Lung (tissue), 12 donors: ENCODE data around the gene HCFC2. TPM values are rescaled to one million over a fixed set of nuclear protein-coding genes. Genes with fewer than 3 reads are reported as not detected.

Experiments used
- ATAC-seq: fragments of 200-7000 bp; cut with Tn5 transposase; one replicate; pipeline ENCODE4 v1.9.1; 2020; ENCODE audit warnings: moderate number of reproducible peaks; ENCODE audit not compliant: insufficient read depth, low FRiP score
- DNase-seq, 3 donors: peaks; one replicate each; pipeline ENCODE4 v3.0.0-alpha.2; 2013 to 2017
- H3K27ac ChIP-seq, 2 donors: one replicate each; pipeline ENCODE4 v1.5.1; 2013; ENCODE audit warnings: mild to moderate bottlenecking in 2 of 2, moderate library complexity in 2 of 2, control low read depth in 1 of 2, inconsistent platforms in 1 of 2, low read depth in 1 of 2, low read length in 1 of 2
- H3K27me3 ChIP-seq, 3 donors: one replicate each; pipeline ENCODE4 v1.5.1; 2013; ENCODE audit warnings: low read length in 2 of 3; ENCODE audit not compliant: control insufficient read depth in 3 of 3, insufficient read depth in 3 of 3
- H3K36me3 ChIP-seq, 4 donors: one replicate each; pipeline ENCODE4 v1.5.1; 2013; ENCODE audit warnings: low read length in 4 of 4, mild to moderate bottlenecking in 1 of 4, moderate library complexity in 1 of 4; ENCODE audit not compliant: control insufficient read depth in 4 of 4, insufficient read depth in 4 of 4
- H3K4me1 ChIP-seq, 5 donors: one replicate each; pipeline ENCODE4 v1.5.1; 2013; ENCODE audit warnings: low read length in 5 of 5, mild to moderate bottlenecking in 2 of 5, moderate library complexity in 1 of 5; ENCODE audit not compliant: control insufficient read depth in 5 of 5, insufficient read depth in 5 of 5
- H3K4me3 ChIP-seq: one replicate; pipeline ENCODE4 v1.5.1; 2013; ENCODE audit warnings: mild to moderate bottlenecking, control low read depth, moderate library complexity
- H3K9ac ChIP-seq, 2 donors: one replicate each; pipeline ENCODE4 v1.5.1; 2013; ENCODE audit warnings: low read length in 2 of 2, control low read depth in 1 of 2; ENCODE audit not compliant: insufficient read depth in 1 of 2
- H3K9me3 ChIP-seq, 4 donors: one replicate each; pipeline ENCODE4 v1.5.1; 2013; ENCODE audit warnings: low read length in 3 of 4, mild to moderate bottlenecking in 1 of 4, moderate library complexity in 1 of 4; ENCODE audit not compliant: control insufficient read depth in 4 of 4, insufficient read depth in 3 of 4
- CTCF ChIP-seq: IDR thresholded peaks from 2 replicates; pipeline ENCODE4 v1.5.1; 2012; ENCODE audit warnings: mild to moderate bottlenecking; ENCODE audit errors: control extremely low read depth, extremely low read depth
- WGBS, 2 donors: extraction: QIAGEN DNeasy Blood & Tissue Kit; methylation state at CpG; one replicate each; pipeline ENCODE4 v1.1.7; 2013; 5-methylcytosine and 5-hydroxymethylcytosine counted together
- polyA plus RNA-seq, 2 donors: library from polyadenylated mRNA; stranded (reverse); fragments of 200-250 nt; gene quantifications; one replicate each; pipeline ENCODE4 v1.2.1, GENCODE V29; 2013
- total RNA-seq, 2 donors: library from RNA; depleted of rRNA in 1 of 2; stranded (reverse); fragments of >200 nt in 1 of 2; gene quantifications; one replicate each; pipeline ENCODE4 v1.2.1, GENCODE V29; 2014 to 2021
- donor health status: control.
- donor health status: control.
- donor health status: Bipolar disorder and iron deficiency.
- donor health status: healthy.
- donor health status: DM: yes; HTN: yes; CAD: no.

The HCFC2 gene
- total and polyA plus RNA-seq, 4 donors, result 5.8 to 30.5 (median 10.8) TPM

DNA sequence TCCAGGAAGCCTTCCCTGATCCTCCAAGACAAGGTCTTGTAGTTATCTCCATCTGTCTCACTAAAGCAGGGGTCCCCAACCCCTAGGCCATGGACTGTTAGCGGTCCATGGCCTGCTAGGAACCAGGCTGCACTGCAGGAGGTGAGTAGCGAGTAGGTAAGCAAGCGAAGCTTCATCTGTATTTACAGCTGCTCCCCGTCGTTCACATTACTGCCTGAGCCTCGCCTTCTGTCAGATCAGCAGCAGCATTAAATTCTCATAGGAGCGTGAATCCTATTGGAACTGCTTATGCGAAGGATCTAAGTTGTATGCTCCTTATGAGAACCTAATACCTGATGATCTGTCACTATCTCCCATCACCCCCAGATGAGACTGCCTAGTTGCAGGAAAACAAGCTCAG is 86.1 kb downstream of the HCFC2 start:
- DNase-seq, result no peak
- 91 to 92% methylated on average over 8 of the region's 8 CpGs for WGBS, 2 donors
- H3K27me3 ChIP-seq, result no peaks in the 10 kb centered on the region

DNA sequence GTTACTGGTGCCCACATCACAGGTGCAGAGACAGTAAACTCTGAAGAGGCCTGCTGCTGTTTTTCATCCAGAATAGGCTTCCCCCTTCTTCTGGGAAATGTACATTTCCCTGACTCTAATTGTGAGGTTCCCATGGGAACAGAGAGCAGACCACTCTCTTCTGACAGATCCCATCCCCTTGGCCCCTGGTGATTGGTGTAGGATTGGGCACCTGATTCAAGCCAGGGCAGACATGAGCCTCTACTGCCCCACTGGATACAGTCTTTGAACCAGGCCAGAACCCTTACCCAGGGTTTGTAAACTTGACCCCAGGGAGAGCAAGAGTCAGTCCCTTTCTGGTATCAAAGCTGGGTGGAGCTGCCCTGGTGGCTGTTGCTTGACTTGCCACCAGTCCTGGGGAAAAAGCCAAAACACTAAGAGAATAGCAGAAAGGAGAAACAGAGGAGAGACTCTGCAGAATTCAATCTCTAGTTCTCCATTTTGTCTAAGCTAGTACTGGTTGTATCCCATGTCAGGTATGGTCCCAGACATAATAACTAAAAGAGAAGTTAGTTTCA is 88.4 kb downstream of the HCFC2 start:
- Histone ChIP-seq H3K27ac (no peak overlapping the region), H3K9me3 (no peaks in the 10 kb centered on the region), H3K9ac (no peak overlapping the region), H3K27me3 (no peaks in the 10 kb centered on the region), H3K4me1 (no peaks in the 10 kb centered on the region), H3K4me3 (no peak overlapping the region), H3K36me3 (no peaks in the 10 kb centered on the region)
- no peak for TF ChIP-seq CTCF
- ATAC-seq, result no peak
- no peak for DNase-seq

More for the DNA sequence above, 86.1 kb downstream of the HCFC2 start:
- TF ChIP-seq CTCF, result no peak
- Histone ChIP-seq H3K4me1 (no peaks in the 10 kb centered on the region), H3K27ac (no peak overlapping the region), H3K9me3 (no peaks in the 10 kb centered on the region), H3K9ac (no peak overlapping the region), H3K4me3 (no peak overlapping the region), H3K36me3 (no peaks in the 10 kb centered on the region)
- no peak for ATAC-seq

GRCh38 chr12:104154286-104154685 is 90.0 kb downstream of the HCFC2 start:
- 36 to 60% methylated on average over 4 of the region's 4 CpGs for WGBS, 2 donors
- DNase-seq (no peak), ATAC-seq (no peak)
- H3K4me1 ChIP-seq, result no peaks in the 10 kb centered on the region
- H3K9ac ChIP-seq, result no peak overlapping the region
- H3K27me3 ChIP-seq, result no peaks in the 10 kb centered on the region
- no peaks in the 10 kb centered on the region for H3K36me3 ChIP-seq
- H3K27ac ChIP-seq, result no peak overlapping the region
- no peaks in the 10 kb centered on the region for H3K9me3 ChIP-seq
- no peak overlapping the region for H3K4me3 ChIP-seq
- no peak for TF ChIP-seq CTCF

DNA sequence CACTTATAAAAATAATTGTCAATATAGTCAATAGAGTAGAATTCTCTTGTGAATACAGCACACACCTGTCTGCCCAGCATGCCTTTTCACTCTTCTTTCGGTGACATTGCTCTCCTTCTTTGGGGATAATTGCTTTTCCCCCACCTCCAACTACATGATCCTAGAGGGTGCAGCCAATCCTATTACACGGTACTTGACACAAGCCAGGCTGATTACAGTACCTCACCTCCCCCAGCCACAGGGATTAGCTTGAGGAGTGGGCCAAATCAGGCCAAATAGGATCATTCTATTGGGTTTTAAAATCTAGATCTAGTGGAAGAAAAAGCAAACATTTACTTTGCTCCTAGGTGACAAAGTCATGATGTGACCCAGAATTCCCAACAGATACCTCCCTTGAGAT is 90.5 kb downstream of the HCFC2 start:
- no peaks in the 10 kb centered on the region for H3K36me3 ChIP-seq
- no peak overlapping the region for H3K9ac ChIP-seq
- no peaks in the 10 kb centered on the region for H3K4me1 ChIP-seq
- DNase-seq, result no peak
- H3K4me3 ChIP-seq, result no peak overlapping the region
- H3K9me3 ChIP-seq, result no peaks in the 10 kb centered on the region
- no peaks in the 10 kb centered on the region for H3K27me3 ChIP-seq
- TF ChIP-seq CTCF, result no peak
- 82 to 91% methylated on average over 2 of the region's 2 CpGs for WGBS, 2 donors
- no peak overlapping the region for H3K27ac ChIP-seq
- no peak for ATAC-seq
